HG02678 (cell line): ENCODE data around the gene PUM2.

ENCODE experiments used
- ATAC-seq: cut with Tn5 transposase; IDR thresholded peaks from one replicate; pipeline ENCODE4 v1.9.1; 2021; ENCODE audit warnings: mild to moderate bottlenecking, moderate library complexity; ENCODE audit not compliant: unreplicated experiment

PUM2 gene

GRCh38 chr2:20205069-20205468, 145.6 kb downstream of the PUM2 start:
- ATAC-seq = no peak

GRCh38 chr2:20203521-20204225, 147.0 kb downstream of the PUM2 start:
- no peak for ATAC-seq

GRCh38 chr2:20203072-20203471, 147.6 kb downstream of the PUM2 start:
- no peak for ATAC-seq

GRCh38 chr2:20201671-20202070, 149.0 kb downstream of the PUM2 start:
- ATAC-seq = no peak

DNA sequence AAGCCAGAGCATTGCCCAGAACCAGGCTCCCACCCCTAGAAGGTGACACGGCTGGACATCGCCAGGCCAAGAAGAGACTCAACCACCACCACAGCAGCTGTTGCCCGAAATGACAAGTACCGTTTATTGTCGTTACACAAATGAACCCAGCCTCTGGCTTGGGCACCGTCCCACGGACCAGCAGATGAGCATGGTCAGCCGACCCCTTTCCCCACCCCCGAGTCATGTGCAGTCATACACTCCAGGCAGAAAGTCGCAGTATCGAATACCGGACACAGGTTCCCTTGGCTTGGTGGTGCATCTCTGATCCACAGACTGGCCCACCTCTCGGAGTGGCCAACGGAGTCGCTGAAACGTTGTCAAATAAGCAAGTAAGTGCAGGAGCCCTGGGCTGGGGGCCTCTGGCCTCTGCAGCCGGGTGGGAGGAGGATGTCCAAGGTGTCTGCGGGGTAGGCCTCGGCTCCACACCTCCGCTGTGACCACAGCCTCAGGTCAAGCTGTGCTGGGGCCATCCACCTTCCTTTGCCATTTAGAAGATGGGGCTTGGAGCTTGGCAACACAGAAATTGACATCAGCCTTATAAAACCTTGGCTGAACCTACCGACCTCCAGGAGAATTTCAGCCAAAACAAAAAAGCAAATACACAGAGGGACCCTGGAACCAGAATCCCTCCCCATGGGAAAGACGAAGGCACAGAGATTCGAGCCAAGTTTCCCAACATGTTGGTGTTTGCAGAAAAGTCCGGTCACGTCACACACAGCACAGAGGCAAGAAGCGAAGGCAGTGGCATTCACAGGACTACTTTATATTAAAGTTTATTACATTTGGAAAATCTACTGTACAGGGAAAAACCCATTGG, 149.7 kb downstream of the PUM2 start:
- ATAC-seq = no peak

DNA sequence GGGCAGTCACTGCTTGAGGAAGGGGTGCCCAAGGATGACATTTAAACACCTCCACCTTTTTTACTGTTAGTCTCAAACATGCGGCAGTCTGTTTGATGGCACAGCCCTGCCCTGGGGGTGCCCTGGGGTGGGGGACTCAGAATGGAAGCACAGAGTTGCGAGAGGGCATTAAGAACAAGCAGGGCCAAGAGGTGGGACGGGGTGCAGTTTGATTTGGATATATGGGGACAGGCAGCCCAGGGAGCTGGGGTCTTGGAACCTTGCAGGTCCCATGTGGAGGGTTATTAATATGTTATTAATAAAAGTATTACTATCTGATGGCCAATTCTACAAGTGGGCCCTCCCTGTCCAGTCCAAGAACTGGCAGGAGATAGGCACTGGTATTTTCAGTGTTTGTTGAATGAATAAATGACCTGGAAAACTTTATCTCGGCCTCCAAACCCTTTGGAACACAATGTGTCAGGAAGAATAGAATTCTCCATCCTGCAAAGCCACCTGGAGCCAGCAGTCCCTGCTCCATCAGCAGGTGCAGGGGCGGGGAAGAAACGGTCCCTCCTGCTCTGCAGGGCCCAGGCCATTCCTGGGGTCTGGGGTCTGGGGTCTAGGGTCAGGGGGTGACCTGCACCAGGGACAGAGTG, 150.9 kb downstream of the PUM2 start:
- ATAC-seq = no peak

GRCh38 chr2:20198796-20199632, 151.6 kb downstream of the PUM2 start:
- ATAC-seq = no peak
